Neural cell (in vitro differentiated cells): ENCODE results near the gene ARHGEF11. TPM values are rescaled to one million over a fixed set of nuclear protein-coding genes. Genes with fewer than 3 reads are reported as not detected.
A peak's percentile ranks its signal among the peaks of the same experiment; 100 is the strongest.

Experiments
- H2AFZ ChIP-seq: fragments of 200-600, 300-800 bp; sonication (generic), shearing (Covaris generic); 2 replicates; pipeline ENCODE4 v1.6.0; 2014; ENCODE audit warnings: low read depth, mild to moderate bottlenecking, antibody characterized with exemption, low read length, moderate library complexity
- H3F3A ChIP-seq: fragments of 200-600 bp; shearing (Covaris generic); 2 replicates; pipeline ENCODE4 v1.6.1; 2016; ENCODE audit warnings: mild to moderate bottlenecking, moderate library complexity, mixed read lengths, antibody characterized with exemption, low read length; ENCODE audit not compliant: insufficient read depth, poor library complexity, severe bottlenecking
- H3K27ac ChIP-seq: fragments of 200-600, 300-800 bp; sonication (generic), shearing (Covaris generic); 2 replicates; pipeline ENCODE4 v1.5.1; 2014; ENCODE audit warnings: mild to moderate bottlenecking, low read length, moderate library complexity
- H3K27me3 ChIP-seq: fragments of 300-800, 200-600 bp; sonication (generic), shearing (Covaris generic); 2 replicates; pipeline ENCODE4 v1.6.0; 2014; ENCODE audit warnings: mild to moderate bottlenecking, low read depth, low read length, moderate library complexity; ENCODE audit not compliant: insufficient read depth
- H3K36me3 ChIP-seq: fragments of 300-800, 200-600 bp; sonication (generic), shearing (Covaris generic); 2 replicates; pipeline ENCODE4 v1.5.1; 2014; ENCODE audit warnings: mild to moderate bottlenecking, antibody characterized with exemption, low read length, moderate library complexity; ENCODE audit not compliant: insufficient read depth
- H3K4me2 ChIP-seq: fragments of 300-800, 200-600 bp; sonication (generic), shearing (Covaris generic); 2 replicates; pipeline ENCODE4 v1.6.0; 2014; ENCODE audit warnings: mild to moderate bottlenecking, low read length
- H3K4me3 ChIP-seq: fragments of 300-800, 200-600 bp; sonication (generic), shearing (Covaris generic); 2 replicates; pipeline ENCODE4 v1.5.1; 2014; ENCODE audit warnings: mild to moderate bottlenecking, low read length, moderate library complexity
- H3K79me2 ChIP-seq: fragments of 200-600 bp; shearing (Covaris generic); replicated peaks from 2 replicates; pipeline ENCODE4 v1.6.0; 2014; ENCODE audit warnings: mild to moderate bottlenecking, low read length, moderate library complexity; ENCODE audit not compliant: insufficient read depth
- H3K9ac ChIP-seq: fragments of 300-800, 200-600 bp; sonication (generic), shearing (Covaris generic); 2 replicates; pipeline ENCODE4 v1.6.1; 2016; ENCODE audit warnings: mild to moderate bottlenecking, low read length, mixed read lengths
- H3K9me2 ChIP-seq: fragments of 200-600 bp; shearing (Covaris generic); 2 replicates; pipeline ENCODE4 v1.6.1; 2016; ENCODE audit warnings: mild to moderate bottlenecking, low read length, mixed read lengths; ENCODE audit not compliant: insufficient read depth
- H3K9me3 ChIP-seq: fragments of 200-600, 300-800 bp; sonication (generic), shearing (Covaris generic); 2 replicates; pipeline ENCODE4 v1.6.1; 2016; ENCODE audit warnings: mild to moderate bottlenecking, mixed run types, low read length, moderate library complexity, mixed read lengths
- H4K20me1 ChIP-seq: fragments of 200-600 bp; shearing (Covaris generic); 2 replicates; pipeline ENCODE4 v1.6.1; 2016; ENCODE audit warnings: mild to moderate bottlenecking, mixed run types; ENCODE audit not compliant: insufficient read depth
- CTCF ChIP-seq: fragments of 450-650 bp; IDR thresholded peaks from 2 replicates; pipeline ENCODE4 v1.5.1; 2014; ENCODE audit warnings: antibody characterized with exemption, mild to moderate bottlenecking, moderate library complexity; ENCODE audit not compliant: poor library complexity, severe bottlenecking
- EP300 ChIP-seq: fragments of 450-650 bp; conservative IDR thresholded peaks from 2 replicates; pipeline ENCODE4 v1.6.1; 2014; ENCODE audit warnings: antibody characterized with exemption, mild to moderate bottlenecking, moderate library complexity; ENCODE audit not compliant: poor library complexity, severe bottlenecking
- EZH2 ChIP-seq: fragments of 200-600, 300-800 bp; shearing (Covaris generic), sonication (generic); IDR thresholded peaks from 2 replicates; pipeline ENCODE4 v1.6.1; 2014; ENCODE audit warnings: antibody characterized with exemption, low read length, borderline replicate concordance, mild to moderate bottlenecking; ENCODE audit not compliant: insufficient read depth, poor library complexity, severe bottlenecking
- MXI1 ChIP-seq: fragments of 450-650 bp; conservative IDR thresholded peaks from 2 replicates; pipeline ENCODE4 v1.6.1; 2014; ENCODE audit warnings: antibody characterized with exemption, mild to moderate bottlenecking; ENCODE audit not compliant: poor library complexity, severe bottlenecking
- POLR2AphosphoS5 ChIP-seq: IDR thresholded peaks from 2 replicates; pipeline ENCODE4 v1.6.1; 2012
- RAD21 ChIP-seq: fragments of 450-650 bp; conservative IDR thresholded peaks from 2 replicates; pipeline ENCODE4 v1.6.1; 2014; ENCODE audit warnings: antibody characterized with exemption, mild to moderate bottlenecking, moderate library complexity
- REST ChIP-seq: IDR thresholded peaks from 2 replicates; pipeline ENCODE4 v1.6.1; 2012; ENCODE audit warnings: borderline replicate concordance
- SMC3 ChIP-seq: fragments of 450-650 bp; conservative IDR thresholded peaks from 2 replicates; pipeline ENCODE4 v1.6.1; 2014; ENCODE audit warnings: antibody characterized with exemption, mild to moderate bottlenecking, moderate library complexity; ENCODE audit not compliant: poor library complexity
- TAF1 ChIP-seq: IDR thresholded peaks from 2 replicates; pipeline ENCODE4 v1.6.1; 2012; ENCODE audit warnings: low read depth
- polyA plus RNA-seq: library from polyadenylated mRNA; depleted of rRNA; stranded (reverse); fragments of >200 nt; gene quantifications from 2 replicates; pipeline ENCODE4 v1.2.3, GENCODE V29; 2014

ARHGEF11 gene
- polyA plus RNA-seq, 1 donor from 2014 or later: 33.2 TPM

GRCh38 chr1:156921053-156921529 lies 124.5 kb downstream of the ARHGEF11 start (continued):
- no peak for TF ChIP-seq CTCF

GRCh38 chr1:156920233-156921052 lies 125.1 kb downstream of the ARHGEF11 start, which contains the start of gene LRRC71:
LRRC71 (plus strand) TSS chr1:156920632; CDS start chr1:156920804, 172 bp downstream.
- Histone ChIP-seq H3K9ac (no peak within 1 kb of the TSS), H4K20me1 (no peaks in the 10 kb centered on the region), H3F3A (no peaks in the 10 kb centered on the region), H3K4me3 (peak within 1 kb of the TSS; percentile 35), H3K4me2 (no peak within 1 kb of the TSS), H3K9me3 (no peaks in the 10 kb centered on the region), H2AFZ (no peak within 1 kb of the TSS), H3K79me2 (no peaks in the 10 kb centered on the region), H3K27me3 (peaks cover 69% of the 10 kb centered on the region), H3K27ac (no peak within 1 kb of the TSS), H3K36me3 (no peaks in the 10 kb centered on the region), H3K9me2 (no peaks in the 10 kb centered on the region)
- TF ChIP-seq SMC3 (peak; percentile 27), MXI1 (no peak), EP300 (no peak), POLR2AphosphoS5 (no peak), CTCF (peak; percentile 63), EZH2 (peak; percentile 58), REST (no peak), TAF1 (no peak), RAD21 (peak; percentile 42)
